ENCODE measurements around the gene FYTTD1.

DNA sequence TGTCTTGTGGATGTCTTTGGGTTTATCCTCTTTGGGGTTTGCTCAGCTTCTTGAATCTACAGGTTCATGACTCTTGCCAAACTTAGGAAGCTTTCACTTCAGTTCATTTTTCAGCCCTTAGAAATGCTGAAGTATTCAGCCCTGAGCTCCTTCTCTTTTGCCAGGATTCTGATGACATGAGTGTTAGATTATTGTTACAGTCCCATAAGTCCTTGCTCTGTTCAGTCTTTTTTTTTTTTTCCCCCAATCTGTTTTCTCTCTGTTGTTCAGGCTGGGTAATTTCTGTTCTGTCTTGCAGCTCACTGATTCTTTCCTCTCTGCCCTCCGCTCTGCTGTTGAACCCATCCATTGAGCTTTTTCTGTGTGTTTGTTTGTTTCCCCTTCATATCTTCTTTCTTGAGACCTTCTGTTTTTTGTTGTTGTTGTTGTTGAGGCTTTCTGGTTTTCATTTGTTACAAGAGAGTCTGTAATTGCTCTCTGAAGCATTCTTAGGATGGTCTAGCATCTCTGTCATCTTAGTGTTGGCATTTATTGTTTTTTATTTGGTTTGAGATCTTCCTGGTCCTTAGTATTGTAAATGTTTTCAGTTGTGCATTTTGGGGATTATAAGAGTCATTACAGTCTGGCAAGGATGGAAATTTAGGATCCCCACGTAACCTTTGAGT, 59.8 kb downstream of the FYTTD1 start:
- no peak for TF ChIP-seq POLR2A (IDR thresholded peaks at IDR 0.05)
- TF ChIP-seq, protein P1, sequence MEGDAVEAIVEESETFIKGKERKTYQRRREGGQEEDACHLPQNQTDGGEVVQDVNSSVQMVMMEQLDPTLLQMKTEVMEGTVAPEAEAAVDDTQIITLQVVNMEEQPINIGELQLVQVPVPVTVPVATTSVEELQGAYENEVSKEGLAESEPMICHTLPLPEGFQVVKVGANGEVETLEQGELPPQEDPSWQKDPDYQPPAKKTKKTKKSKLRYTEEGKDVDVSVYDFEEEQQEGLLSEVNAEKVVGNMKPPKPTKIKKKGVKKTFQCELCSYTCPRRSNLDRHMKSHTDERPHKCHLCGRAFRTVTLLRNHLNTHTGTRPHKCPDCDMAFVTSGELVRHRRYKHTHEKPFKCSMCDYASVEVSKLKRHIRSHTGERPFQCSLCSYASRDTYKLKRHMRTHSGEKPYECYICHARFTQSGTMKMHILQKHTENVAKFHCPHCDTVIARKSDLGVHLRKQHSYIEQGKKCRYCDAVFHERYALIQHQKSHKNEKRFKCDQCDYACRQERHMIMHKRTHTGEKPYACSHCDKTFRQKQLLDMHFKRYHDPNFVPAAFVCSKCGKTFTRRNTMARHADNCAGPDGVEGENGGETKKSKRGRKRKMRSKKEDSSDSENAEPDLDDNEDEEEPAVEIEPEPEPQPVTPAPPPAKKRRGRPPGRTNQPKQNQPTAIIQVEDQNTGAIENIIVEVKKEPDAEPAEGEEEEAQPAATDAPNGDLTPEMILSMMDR (IDR thresholded peaks at IDR 0.05 in 8 of 11, conservative IDR thresholded peaks at IDR 0.05 in 3 of 11): no peak
- no peak for TF ChIP-seq POLR2AphosphoS5 (IDR thresholded peaks at IDR 0.05)
